HFFc6 (cell line): Measurements from ENCODE around the gene OPRM1. TPM values are rescaled to one million over a fixed set of nuclear protein-coding genes. Genes with fewer than 3 reads are reported as not detected.

Experiments used
- DNase-seq: peaks from one replicate; pipeline ENCODE4 v3.0.0-alpha.2; 2018
- H3K27ac Mint-ChIP-seq: 2 replicates; pipeline ENCODE4 v1.8.0; 2020; ENCODE audit warnings: mild to moderate bottlenecking, mixed read lengths
- H3K27me3 Mint-ChIP-seq: 2 replicates; pipeline ENCODE4 v1.8.0; 2021; ENCODE audit warnings: mild to moderate bottlenecking, moderate library complexity, mixed read lengths; ENCODE audit not compliant: insufficient read depth
- H3K36me3 Mint-ChIP-seq: 2 replicates; pipeline ENCODE4 v1.8.0; 2021; ENCODE audit warnings: low read depth, mixed read lengths
- H3K4me1 Mint-ChIP-seq: 2 replicates; pipeline ENCODE4 v1.8.0; 2020; ENCODE audit warnings: low read depth, mixed read lengths
- H3K4me3 Mint-ChIP-seq: 2 replicates; pipeline ENCODE4 v1.8.0; 2020; ENCODE audit warnings: mild to moderate bottlenecking, moderate library complexity, mixed read lengths
- H3K9me3 Mint-ChIP-seq: 2 replicates; pipeline ENCODE4 v1.8.0; 2020; ENCODE audit warnings: mild to moderate bottlenecking, mixed read lengths
- CTCF ChIP-seq: fragments of 200-600 bp; sonication (generic); IDR thresholded peaks from 2 replicates; pipeline ENCODE4 v1.5.0; 2021; ENCODE audit warnings: antibody characterized with exemption, mild to moderate bottlenecking
- total RNA-seq, 6 experiments: library from RNA; stranded (reverse); fragmentation: NEBNext Ultra II Directional; extraction: Animal tissue kit (Norgen Biotek cat#: 25700); gene quantifications; 2 replicates in 1 of 6; 3 replicates in 5 of 6; pipeline ENCODE4 v1.2.3, GENCODE V29; 2021

The OPRM1 gene
- total RNA-seq, 6 experiments from 2014 or later = not detected

GRCh38 chr6:154249499-154250298 lies 210.7 kb downstream of the OPRM1 start:
- DNase-seq = no peak
- no peaks in the 10 kb centered on the region for H3K4me1 Mint-ChIP-seq

DNA sequence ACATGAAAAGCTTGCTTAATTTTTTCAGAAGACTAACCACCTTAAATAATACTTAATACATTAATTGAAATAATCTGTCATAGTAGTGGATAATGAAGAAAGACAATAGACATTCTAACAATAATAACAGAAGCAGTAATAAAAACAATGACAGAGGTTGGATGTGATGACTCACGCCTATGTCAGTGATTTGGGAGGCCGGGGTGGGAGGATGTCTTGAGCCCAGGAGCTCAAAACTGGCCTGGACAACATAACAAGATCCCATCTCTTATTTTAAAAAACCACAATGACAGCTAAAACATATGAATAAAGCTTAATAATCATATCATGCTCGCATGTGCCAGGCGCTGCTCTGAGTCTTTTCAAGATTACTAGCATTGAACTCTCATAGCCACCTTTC lies 212.1 kb downstream of the OPRM1 start:
- no peak for TF ChIP-seq CTCF
- Mint-ChIP-seq H3K36me3 (no peaks in the 10 kb centered on the region), H3K9me3 (peaks cover 5% of the 10 kb centered on the region; the same call in 1 of the 2 replicates), H3K4me1 (no peaks in the 10 kb centered on the region), H3K4me3 (no peak overlapping the region), H3K27me3 (peaks cover 5% of the 10 kb centered on the region; the same call in 1 of the 2 replicates), H3K27ac (no peak overlapping the region)
- no peak for DNase-seq

More at GRCh38 chr6:154249499-154250298, 210.7 kb downstream of the OPRM1 start:
- no peaks in the 10 kb centered on the region for H3K9me3 Mint-ChIP-seq
- peaks cover 16% of the 10 kb centered on the region for H3K27me3 Mint-ChIP-seq
- H3K27ac Mint-ChIP-seq = no peak overlapping the region
- no peak for TF ChIP-seq CTCF
- no peaks in the 10 kb centered on the region for H3K36me3 Mint-ChIP-seq
- H3K4me3 Mint-ChIP-seq = no peak overlapping the region

DNA sequence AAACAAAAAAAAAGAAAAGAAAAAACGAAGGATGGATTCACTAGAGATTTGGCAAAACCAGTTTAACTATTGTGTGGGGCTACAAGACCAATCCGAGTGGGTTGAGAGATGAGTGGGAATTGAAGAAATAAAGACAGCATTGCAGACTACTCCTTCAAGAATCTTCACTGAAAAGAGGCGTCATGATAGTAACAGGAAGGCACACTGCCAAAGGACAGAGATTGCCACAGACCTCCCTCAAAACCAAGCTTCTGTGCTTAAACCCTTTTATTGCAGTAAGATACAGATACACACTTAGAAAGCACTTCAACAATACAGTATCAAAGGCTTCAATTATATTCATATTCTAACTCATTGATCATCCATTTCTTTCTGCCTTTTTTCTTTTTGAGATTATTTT lies 213.6 kb downstream of the OPRM1 start:
- H3K36me3 Mint-ChIP-seq = no peaks in the 10 kb centered on the region
- peaks cover 5% of the 10 kb centered on the region; the same call in 1 of the 2 replicates for H3K9me3 Mint-ChIP-seq
- no peak overlapping the region for H3K4me3 Mint-ChIP-seq
- TF ChIP-seq CTCF = no peak
- no peak overlapping the region for H3K27ac Mint-ChIP-seq
- H3K27me3 Mint-ChIP-seq = peaks cover 6% of the 10 kb centered on the region; the same call in 1 of the 2 replicates
- H3K4me1 Mint-ChIP-seq = no peaks in the 10 kb centered on the region
- DNase-seq = no peak

DNA sequence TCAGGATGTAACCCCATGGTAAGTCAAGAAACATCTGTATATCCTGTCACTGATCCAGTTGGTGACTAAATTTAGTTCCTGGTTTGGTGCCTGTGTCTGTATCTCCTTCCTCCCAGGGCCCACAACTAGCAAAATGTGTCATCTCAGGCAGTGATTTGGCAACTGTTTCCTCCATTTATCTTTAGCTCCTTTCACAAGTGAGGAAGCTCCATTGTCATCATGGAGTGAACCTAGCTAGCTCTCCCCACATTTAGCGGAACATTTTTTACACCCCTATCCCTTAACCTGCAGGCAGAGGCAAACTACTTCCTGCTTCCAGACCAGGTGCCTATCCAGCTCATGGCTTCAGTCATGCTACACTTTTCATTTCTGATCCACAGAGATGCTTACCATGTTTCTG lies 218.0 kb downstream of the OPRM1 start:
- H3K4me3 Mint-ChIP-seq = no peak overlapping the region
- no peak for DNase-seq
- H3K4me1 Mint-ChIP-seq = no peaks in the 10 kb centered on the region
- H3K9me3 Mint-ChIP-seq = peaks cover 5% of the 10 kb centered on the region; the same call in 1 of the 2 replicates
- no peak for TF ChIP-seq CTCF
- H3K36me3 Mint-ChIP-seq = no peaks in the 10 kb centered on the region
- no peak overlapping the region for H3K27ac Mint-ChIP-seq
- peaks cover 7% of the 10 kb centered on the region for H3K27me3 Mint-ChIP-seq

- H3K9me3 Mint-ChIP-seq = peaks cover 5% of the 10 kb centered on the region; the same call in 1 of the 2 replicates
- DNase-seq = no peak
- peaks cover 4% of the 10 kb centered on the region for H3K27me3 Mint-ChIP-seq
- H3K27ac Mint-ChIP-seq = no peak overlapping the region
- H3K4me1 Mint-ChIP-seq = no peaks in the 10 kb centered on the region
- no peak overlapping the region for H3K4me3 Mint-ChIP-seq
- TF ChIP-seq CTCF = no peak
- no peaks in the 10 kb centered on the region for H3K36me3 Mint-ChIP-seq
Observed at GRCh38 chr6:154258064-154258757, 219.2 kb downstream of the OPRM1 start.
